ENCODE data around the gene UBE3D. TPM values are rescaled to one million over a fixed set of nuclear protein-coding genes. Genes with fewer than 3 reads are reported as not detected.

UBE3D gene
- total RNA-seq, 1 donor = 7.0 TPM

- TF ChIP-seq CTCF (IDR thresholded peaks at IDR 0.05; ENCODE audit: insufficient read depth, low read length) = no peak
- peak; percentile 26 for DNase-seq (ENCODE audit: low read depth)
- H3K4me3 ChIP-seq (ENCODE audit: low read depth, low read length) = no peak overlapping the region
Observed at GRCh38 chr6:82924799-82925535, 140.7 kb downstream of the UBE3D start.

GRCh38 chr6:82921258-82921657, 144.4 kb downstream of the UBE3D start:
- no peak for DNase-seq (ENCODE audit: low read depth)
- TF ChIP-seq CTCF (IDR thresholded peaks at IDR 0.05; ENCODE audit: insufficient read depth, low read length) = no peak

GRCh38 chr6:82917346-82918064, 148.1 kb downstream of the UBE3D start:
- H3K4me3 ChIP-seq (ENCODE audit: low read depth, low read length) = no peak overlapping the region
- no peak for DNase-seq (ENCODE audit: low read depth)
- TF ChIP-seq CTCF (IDR thresholded peaks at IDR 0.05; ENCODE audit: insufficient read depth, low read length) = no peak

More at GRCh38 chr6:82921258-82921657, 144.4 kb downstream of the UBE3D start:
- H3K4me3 ChIP-seq (ENCODE audit: low read depth, low read length) = no peak overlapping the region

GRCh38 chr6:82915666-82916065, 150.0 kb downstream of the UBE3D start:
- no peak overlapping the region for H3K4me3 ChIP-seq (ENCODE audit: low read depth, low read length)
- no peak for TF ChIP-seq CTCF (IDR thresholded peaks at IDR 0.05; ENCODE audit: insufficient read depth, low read length)
- DNase-seq (ENCODE audit: low read depth) = no peak

GRCh38 chr6:82914511-82914910, 151.1 kb downstream of the UBE3D start:
- no peak for TF ChIP-seq CTCF (IDR thresholded peaks at IDR 0.05; ENCODE audit: insufficient read depth, low read length)
- no peak for DNase-seq (ENCODE audit: low read depth)
- no peak overlapping the region for H3K4me3 ChIP-seq (ENCODE audit: low read depth, low read length)

GRCh38 chr6:82910820-82911219, 154.8 kb downstream of the UBE3D start:
- TF ChIP-seq CTCF (IDR thresholded peaks at IDR 0.05; ENCODE audit: insufficient read depth, low read length) = no peak
- DNase-seq (ENCODE audit: low read depth) = no peak
- H3K4me3 ChIP-seq (ENCODE audit: low read depth, low read length) = no peak overlapping the region
